Neural progenitor cell (in vitro differentiated cells): Measurements from ENCODE around the gene CYBA. TPM values are rescaled to one million over a fixed set of nuclear protein-coding genes. Genes with fewer than 3 reads are reported as not detected.

Experiments used
- DNase-seq: peaks from one replicate; pipeline ENCODE4 v3.0.0-alpha.2; 2016; ENCODE audit warnings: low spot score
- H2AFZ ChIP-seq: fragments of 200-600 bp; sonication (generic); replicated peaks from 2 replicates; pipeline ENCODE4 v1.6.1; 2016; ENCODE audit warnings: antibody characterized with exemption
- H3F3A ChIP-seq: fragments of 200-600 bp; sonication (generic); 2 replicates; pipeline ENCODE4 v1.6.1; 2016; ENCODE audit warnings: antibody characterized with exemption, low read depth
- H3K27ac ChIP-seq: fragments of 200-600 bp; sonication (generic); 2 replicates; pipeline ENCODE4 v1.5.1; 2016; ENCODE audit warnings: mild to moderate bottlenecking
- H3K27me3 ChIP-seq: fragments of 200-600 bp; sonication (generic); 2 replicates; pipeline ENCODE4 v1.6.1; 2016; ENCODE audit warnings: mild to moderate bottlenecking, moderate library complexity
- H3K36me3 ChIP-seq: fragments of 200-600 bp; sonication (generic); 2 replicates; pipeline ENCODE4 v1.5.1; 2016
- H3K4me1 ChIP-seq: fragments of 200-600 bp; sonication (generic); 2 replicates; pipeline ENCODE4 v1.6.1; 2016; ENCODE audit warnings: mixed run types
- H3K4me2 ChIP-seq: fragments of 200-600 bp; sonication (generic); 2 replicates; pipeline ENCODE4 v1.6.1; 2016
- H3K4me3 ChIP-seq: fragments of 200-600 bp; sonication (generic); 2 replicates; pipeline ENCODE4 v1.5.1; 2016
- H3K79me2 ChIP-seq: fragments of 200-600 bp; sonication (generic); 2 replicates; pipeline ENCODE4 v1.6.1; 2016; ENCODE audit warnings: low read depth
- H3K9ac ChIP-seq: fragments of 200-600 bp; sonication (generic); 2 replicates; pipeline ENCODE4 v1.6.1; 2016
- H3K9me3 ChIP-seq: fragments of 200-600 bp; sonication (generic); 2 replicates; pipeline ENCODE4 v1.5.1; 2016; ENCODE audit warnings: low read depth
- H4K20me1 ChIP-seq: fragments of 200-600 bp; sonication (generic); 2 replicates; pipeline ENCODE4 v1.6.1; 2016; ENCODE audit warnings: low read depth
- H3K27ac Mint-ChIP-seq: 3 replicates; pipeline ENCODE4 v1.8.0; 2021; ENCODE audit warnings: mixed read lengths
- H3K27me3 Mint-ChIP-seq: 2 replicates; pipeline ENCODE4 v1.8.0; 2022; ENCODE audit warnings: low read depth, mild to moderate bottlenecking, inconsistent platforms, moderate library complexity, mixed read lengths; ENCODE audit not compliant: insufficient read depth
- H3K36me3 Mint-ChIP-seq: 3 replicates; pipeline ENCODE4 v1.8.0; 2021; ENCODE audit warnings: mixed read lengths
- H3K4me1 Mint-ChIP-seq: 3 replicates; pipeline ENCODE4 v1.8.0; 2021; ENCODE audit warnings: mixed read lengths
- H3K4me3 Mint-ChIP-seq: 3 replicates; pipeline ENCODE4 v1.8.0; 2021; ENCODE audit warnings: mild to moderate bottlenecking, moderate library complexity, mixed read lengths
- H3K9me3 Mint-ChIP-seq: 3 replicates; pipeline ENCODE4 v1.8.0; 2020; ENCODE audit warnings: mixed read lengths
- CTCF ChIP-seq: fragments of 200-600 bp; sonication (generic); IDR thresholded peaks from 2 replicates; pipeline ENCODE4 v1.5.1; 2017; ENCODE audit warnings: antibody characterized with exemption, mild to moderate bottlenecking
- EZH2 ChIP-seq: fragments of 200-600 bp; sonication (generic); IDR thresholded peaks from 2 replicates; pipeline ENCODE4 v1.6.1; 2017; ENCODE audit warnings: antibody characterized with exemption, mild to moderate bottlenecking, moderate library complexity
- EZH2phosphoT487 ChIP-seq: fragments of 200-600 bp; sonication (generic); IDR thresholded peaks from 2 replicates; pipeline ENCODE4 v1.6.1; 2017; ENCODE audit warnings: antibody characterized with exemption
- total RNA-seq: library from RNA; depleted of rRNA; stranded (reverse); fragments of >200 nt; gene quantifications from 2 replicates; pipeline ENCODE4 v1.2.3, GENCODE V29; 2015; ENCODE audit warnings: low replicate concordance

The CYBA gene
- total RNA-seq, 1 donor from 2014 or later = 29.9 TPM

- no peak overlapping the region for H3K4me2 ChIP-seq
- H3K4me3 Mint-ChIP-seq = no peak overlapping the region
- no peaks in the 10 kb centered on the region for H3K36me3 ChIP-seq
- H2AFZ ChIP-seq = no peak overlapping the region
- H3K27ac Mint-ChIP-seq = no peak overlapping the region
- peaks cover 23% of the 10 kb centered on the region for H3K36me3 Mint-ChIP-seq
- no peaks in the 10 kb centered on the region for H3K9me3 ChIP-seq
- TF ChIP-seq EZH2phosphoT487 (no peak), EZH2 (no peak), CTCF (no peak)
- peak overlapping the region; percentile 8 for H3K9ac ChIP-seq
- no peaks in the 10 kb centered on the region for H3K27me3 Mint-ChIP-seq
- peaks cover 24% of the 10 kb centered on the region for H4K20me1 ChIP-seq
- no peak overlapping the region for H3K27ac ChIP-seq
- peaks cover 6% of the 10 kb centered on the region for H3F3A ChIP-seq
- H3K79me2 ChIP-seq = no peaks in the 10 kb centered on the region
- H3K4me1 ChIP-seq = no peaks in the 10 kb centered on the region
- DNase-seq = no peak
- no peaks in the 10 kb centered on the region for H3K27me3 ChIP-seq
- H3K4me3 ChIP-seq = no peak overlapping the region
- peaks cover 5% of the 10 kb centered on the region for H3K4me1 Mint-ChIP-seq
- no peaks in the 10 kb centered on the region for H3K9me3 Mint-ChIP-seq
Observed at GRCh38 chr16:88606148-88606757, 44.6 kb downstream of the CYBA start.

- no peak for TF ChIP-seq CTCF
- TF ChIP-seq EZH2phosphoT487 = no peak
- TF ChIP-seq EZH2 = no peak
- no peak for DNase-seq
- H3K36me3 ChIP-seq = no peaks in the 10 kb centered on the region
- no peak overlapping the region for H3K4me3 ChIP-seq
- H3K4me3 Mint-ChIP-seq = no peak overlapping the region
- no peaks in the 10 kb centered on the region for H3K9me3 Mint-ChIP-seq
- H4K20me1 ChIP-seq = peaks cover 22% of the 10 kb centered on the region
- H3K36me3 Mint-ChIP-seq = peaks cover 23% of the 10 kb centered on the region
- peaks cover 2% of the 10 kb centered on the region for H3K27me3 Mint-ChIP-seq
- H3K9me3 ChIP-seq = no peaks in the 10 kb centered on the region
- H3K9ac ChIP-seq = no peak overlapping the region
- no peak overlapping the region for H2AFZ ChIP-seq
- H3K27ac Mint-ChIP-seq = no peak overlapping the region
- H3F3A ChIP-seq = peaks cover under 1% of the 10 kb centered on the region
- H3K27me3 ChIP-seq = no peaks in the 10 kb centered on the region
- H3K4me1 ChIP-seq = no peaks in the 10 kb centered on the region
- no peak overlapping the region for H3K4me2 ChIP-seq
- no peak overlapping the region for H3K27ac ChIP-seq
- H3K4me1 Mint-ChIP-seq = no peaks in the 10 kb centered on the region
- H3K79me2 ChIP-seq = no peaks in the 10 kb centered on the region
Observed at GRCh38 chr16:88605186-88606147, 45.4 kb downstream of the CYBA start.

GRCh38 chr16:88602091-88602490 is 48.8 kb downstream of the CYBA start:
- Histone ChIP-seq H3K9ac (no peak overlapping the region), H3K36me3 (no peaks in the 10 kb centered on the region), H3K4me2 (no peak overlapping the region), H3K27ac (no peak overlapping the region), H3K4me3 (no peak overlapping the region), H4K20me1 (peaks cover 5% of the 10 kb centered on the region), H3F3A (no peaks in the 10 kb centered on the region), H3K79me2 (no peaks in the 10 kb centered on the region), H3K9me3 (no peaks in the 10 kb centered on the region), H2AFZ (no peak overlapping the region), H3K4me1 (no peaks in the 10 kb centered on the region), H3K27me3 (no peaks in the 10 kb centered on the region)
- H3K9me3 Mint-ChIP-seq = no peaks in the 10 kb centered on the region
- no peak overlapping the region for H3K27ac Mint-ChIP-seq
- H3K4me1 Mint-ChIP-seq = no peaks in the 10 kb centered on the region
- no peak overlapping the region for H3K4me3 Mint-ChIP-seq
- no peak for DNase-seq
- H3K27me3 Mint-ChIP-seq = peaks cover 2% of the 10 kb centered on the region
- H3K36me3 Mint-ChIP-seq = peaks cover 16% of the 10 kb centered on the region
- TF ChIP-seq EZH2phosphoT487 (no peak), EZH2 (no peak), CTCF (no peak)
